Gastroesophageal sphincter (tissue), 3 donors: Measurements from ENCODE around the gene TCF4.

Experiments
- EP300 ChIP-seq: sonication (generic); formaldehyde crosslinking; IDR thresholded peaks from one replicate; pipeline ENCODE4 v1.6.1; 2017; ENCODE audit warnings: antibody characterized with exemption, mild to moderate bottlenecking
- TF ChIP-seq, protein P1 (sequence below), 4 experiments: fragments of 200-600 bp in 2 of 4; fragments of 450-650 bp in 2 of 4; sonication (generic) in 1 of 4; IDR thresholded peaks; one replicate each; pipeline ENCODE4 v1.5.1; 2017 to 2019; ENCODE audit warnings: antibody characterized with exemption in 4 of 4, mild to moderate bottlenecking in 2 of 4, moderate library complexity in 2 of 4

- TF ChIP-seq, protein P1, sequence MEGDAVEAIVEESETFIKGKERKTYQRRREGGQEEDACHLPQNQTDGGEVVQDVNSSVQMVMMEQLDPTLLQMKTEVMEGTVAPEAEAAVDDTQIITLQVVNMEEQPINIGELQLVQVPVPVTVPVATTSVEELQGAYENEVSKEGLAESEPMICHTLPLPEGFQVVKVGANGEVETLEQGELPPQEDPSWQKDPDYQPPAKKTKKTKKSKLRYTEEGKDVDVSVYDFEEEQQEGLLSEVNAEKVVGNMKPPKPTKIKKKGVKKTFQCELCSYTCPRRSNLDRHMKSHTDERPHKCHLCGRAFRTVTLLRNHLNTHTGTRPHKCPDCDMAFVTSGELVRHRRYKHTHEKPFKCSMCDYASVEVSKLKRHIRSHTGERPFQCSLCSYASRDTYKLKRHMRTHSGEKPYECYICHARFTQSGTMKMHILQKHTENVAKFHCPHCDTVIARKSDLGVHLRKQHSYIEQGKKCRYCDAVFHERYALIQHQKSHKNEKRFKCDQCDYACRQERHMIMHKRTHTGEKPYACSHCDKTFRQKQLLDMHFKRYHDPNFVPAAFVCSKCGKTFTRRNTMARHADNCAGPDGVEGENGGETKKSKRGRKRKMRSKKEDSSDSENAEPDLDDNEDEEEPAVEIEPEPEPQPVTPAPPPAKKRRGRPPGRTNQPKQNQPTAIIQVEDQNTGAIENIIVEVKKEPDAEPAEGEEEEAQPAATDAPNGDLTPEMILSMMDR (IDR thresholded peaks at IDR 0.05): no peak
- no peak for TF ChIP-seq EP300
These were observed 336.6 kb downstream of the TCF4 start for GRCh38 chr18:55251254-55251971.
